ENCODE measurements around the gene FREM2. TPM values are rescaled to one million over a fixed set of nuclear protein-coding genes. Genes with fewer than 3 reads are reported as not detected.

FREM2 gene
- total RNA-seq, 4 donors from 2014 or later = under 0.01 to 34.3 (median 2.5) TPM

DNA sequence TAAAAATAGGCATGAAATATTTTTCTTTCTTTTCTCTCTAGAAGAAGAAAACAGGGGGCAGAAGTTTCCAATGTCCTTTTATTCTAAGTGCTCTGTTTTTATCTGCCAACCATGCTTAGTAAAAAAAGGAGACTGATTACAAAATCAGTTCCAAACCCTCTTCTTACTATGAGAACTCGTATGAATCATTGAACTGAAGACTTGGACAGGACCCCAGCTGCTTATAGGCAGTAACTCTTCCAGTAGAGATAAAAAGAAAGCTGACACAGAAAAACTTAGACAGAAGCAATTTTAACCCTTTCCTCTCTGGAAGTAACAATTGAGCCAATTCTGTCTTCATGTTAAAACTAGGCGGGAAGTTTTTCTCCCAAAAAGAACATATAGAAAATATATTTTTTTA lies 24.5 kb upstream of the FREM2 start:
- no peaks in the 10 kb centered on the region for H3K9me3 ChIP-seq
- H3K36me3 ChIP-seq = no peaks in the 10 kb centered on the region
- H3K27me3 ChIP-seq = no peaks in the 10 kb centered on the region
- DNase-seq = no peak
- H3K27ac ChIP-seq = no peak overlapping the region
- H3K4me3 ChIP-seq = no peak overlapping the region
- no peaks in the 10 kb centered on the region for H3K4me1 ChIP-seq
- intact Hi-C loops (cut with DNase I; ENCODE audit: low total_unique reads) = no loop called here
- TF ChIP-seq, protein P1, sequence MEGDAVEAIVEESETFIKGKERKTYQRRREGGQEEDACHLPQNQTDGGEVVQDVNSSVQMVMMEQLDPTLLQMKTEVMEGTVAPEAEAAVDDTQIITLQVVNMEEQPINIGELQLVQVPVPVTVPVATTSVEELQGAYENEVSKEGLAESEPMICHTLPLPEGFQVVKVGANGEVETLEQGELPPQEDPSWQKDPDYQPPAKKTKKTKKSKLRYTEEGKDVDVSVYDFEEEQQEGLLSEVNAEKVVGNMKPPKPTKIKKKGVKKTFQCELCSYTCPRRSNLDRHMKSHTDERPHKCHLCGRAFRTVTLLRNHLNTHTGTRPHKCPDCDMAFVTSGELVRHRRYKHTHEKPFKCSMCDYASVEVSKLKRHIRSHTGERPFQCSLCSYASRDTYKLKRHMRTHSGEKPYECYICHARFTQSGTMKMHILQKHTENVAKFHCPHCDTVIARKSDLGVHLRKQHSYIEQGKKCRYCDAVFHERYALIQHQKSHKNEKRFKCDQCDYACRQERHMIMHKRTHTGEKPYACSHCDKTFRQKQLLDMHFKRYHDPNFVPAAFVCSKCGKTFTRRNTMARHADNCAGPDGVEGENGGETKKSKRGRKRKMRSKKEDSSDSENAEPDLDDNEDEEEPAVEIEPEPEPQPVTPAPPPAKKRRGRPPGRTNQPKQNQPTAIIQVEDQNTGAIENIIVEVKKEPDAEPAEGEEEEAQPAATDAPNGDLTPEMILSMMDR (IDR thresholded peaks at IDR 0.05) = no peak
- no peak for TF ChIP-seq POLR2A (IDR thresholded peaks at IDR 0.05)

DNA sequence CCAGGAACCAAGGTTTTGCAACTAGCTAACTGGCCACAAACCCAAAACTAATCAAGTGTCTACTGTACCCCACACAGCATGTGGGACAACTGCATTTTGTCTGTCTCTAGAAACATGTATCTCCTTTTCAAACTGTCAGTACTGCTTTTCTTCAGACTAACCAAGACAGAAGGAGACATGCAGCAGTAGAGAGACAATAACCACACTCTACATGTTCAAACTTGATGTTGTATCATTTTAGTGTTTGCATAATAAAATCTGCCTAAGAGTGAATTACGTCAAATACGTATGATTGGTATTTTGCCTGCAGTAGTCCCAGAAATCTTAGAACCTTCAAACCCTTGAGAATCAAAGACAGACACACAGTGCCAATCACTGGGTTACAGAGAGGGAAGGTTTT lies 22.0 kb upstream of the FREM2 start:
- intact Hi-C loops (cut with DNase I; ENCODE audit: low total_unique reads) = no loop called here
- no peaks in the 10 kb centered on the region for H3K36me3 ChIP-seq

DNA sequence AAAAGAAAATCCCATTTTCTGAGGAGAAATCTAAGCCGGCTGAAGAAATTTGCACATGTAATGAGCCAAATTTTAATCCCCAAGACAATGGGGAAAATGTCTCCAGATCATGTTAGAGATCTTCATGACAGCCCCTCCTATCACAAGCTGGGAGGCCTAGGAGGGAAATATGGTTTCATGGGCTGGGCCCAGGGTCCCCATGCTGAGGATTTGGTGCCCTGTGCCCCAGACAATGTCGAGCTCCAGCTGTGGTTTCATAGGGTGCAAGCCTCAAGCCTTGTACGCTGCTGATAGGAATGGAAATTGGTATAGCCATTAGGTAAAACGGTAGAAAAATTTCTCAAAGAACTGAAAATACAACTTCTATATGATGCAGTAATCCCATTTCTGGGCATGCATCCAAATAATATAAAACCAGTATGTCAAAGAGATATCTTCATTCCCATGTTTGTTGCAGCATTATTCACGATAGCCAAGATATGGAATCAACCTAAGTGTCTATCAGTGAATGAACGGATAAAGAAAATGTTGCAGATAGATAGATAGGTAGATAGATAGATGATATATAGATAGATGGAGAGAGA lies 19.3 kb upstream of the FREM2 start:
- intact Hi-C loops (cut with DNase I; ENCODE audit: low total_unique reads) = no loop called here
- no peak overlapping the region for H3K27ac ChIP-seq
- TF ChIP-seq POLR2A (IDR thresholded peaks at IDR 0.05) = no peak
- TF ChIP-seq, protein P1 (IDR thresholded peaks at IDR 0.05) = no peak
- DNase-seq = no peak
- no peak overlapping the region for H3K4me3 ChIP-seq
- no peaks in the 10 kb centered on the region for H3K9me3 ChIP-seq
- H3K27me3 ChIP-seq = no peaks in the 10 kb centered on the region
- H3K36me3 ChIP-seq = no peaks in the 10 kb centered on the region
- H3K4me1 ChIP-seq = no peaks in the 10 kb centered on the region

More for the DNA sequence above, 22.0 kb upstream of the FREM2 start:
- H3K27me3 ChIP-seq = no peaks in the 10 kb centered on the region
- TF ChIP-seq POLR2A (IDR thresholded peaks at IDR 0.05) = no peak
- TF ChIP-seq, protein P1 (IDR thresholded peaks at IDR 0.05) = no peak
- H3K9me3 ChIP-seq = no peaks in the 10 kb centered on the region
- H3K4me3 ChIP-seq = no peak overlapping the region
- no peak for DNase-seq
- H3K27ac ChIP-seq = no peak overlapping the region
- no peaks in the 10 kb centered on the region for H3K4me1 ChIP-seq

DNA sequence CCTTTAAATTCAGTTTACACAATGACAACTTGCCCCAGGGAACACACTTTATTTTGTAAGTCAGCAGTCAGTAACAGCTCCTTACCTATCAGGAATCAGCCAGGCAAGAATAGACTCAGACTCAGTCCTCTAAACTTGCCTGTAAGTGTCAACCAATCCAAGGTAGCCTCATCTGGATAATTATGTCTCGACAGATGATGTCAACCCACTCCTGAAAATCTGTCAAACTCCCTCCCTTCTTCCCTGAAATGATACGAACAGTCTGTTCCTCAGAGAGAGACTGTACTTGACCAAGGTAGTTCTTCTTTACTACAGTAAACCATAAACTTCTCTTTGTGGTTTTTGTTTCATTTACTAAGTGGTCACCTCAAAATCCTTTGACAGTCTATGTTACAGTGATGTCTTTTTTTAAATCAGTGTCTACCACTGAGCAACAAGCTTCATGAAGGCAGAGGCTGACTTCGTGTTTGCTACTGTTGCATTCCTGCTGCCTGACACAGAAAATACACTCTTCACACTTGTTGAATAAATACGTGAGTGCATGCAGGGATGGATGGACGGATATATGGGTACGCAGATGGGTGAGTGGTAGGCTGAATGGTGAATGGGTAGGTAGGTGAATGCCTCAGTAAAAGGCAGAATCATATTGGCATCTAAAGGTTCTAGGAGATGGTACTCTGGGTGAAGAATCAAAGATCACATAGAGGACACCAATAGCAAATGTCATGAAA lies 17.5 kb upstream of the FREM2 start:
- Histone ChIP-seq H3K36me3 (no peaks in the 10 kb centered on the region), H3K9me3 (no peaks in the 10 kb centered on the region), H3K27me3 (no peaks in the 10 kb centered on the region), H3K4me3 (no peak overlapping the region), H3K4me1 (no peaks in the 10 kb centered on the region), H3K27ac (no peak overlapping the region)
- TF ChIP-seq, protein P1 (IDR thresholded peaks at IDR 0.05) = no peak
- no peak for TF ChIP-seq POLR2A (IDR thresholded peaks at IDR 0.05)
- DNase-seq = no peak
- intact Hi-C loops (cut with DNase I; ENCODE audit: low total_unique reads) = no loop called here

DNA sequence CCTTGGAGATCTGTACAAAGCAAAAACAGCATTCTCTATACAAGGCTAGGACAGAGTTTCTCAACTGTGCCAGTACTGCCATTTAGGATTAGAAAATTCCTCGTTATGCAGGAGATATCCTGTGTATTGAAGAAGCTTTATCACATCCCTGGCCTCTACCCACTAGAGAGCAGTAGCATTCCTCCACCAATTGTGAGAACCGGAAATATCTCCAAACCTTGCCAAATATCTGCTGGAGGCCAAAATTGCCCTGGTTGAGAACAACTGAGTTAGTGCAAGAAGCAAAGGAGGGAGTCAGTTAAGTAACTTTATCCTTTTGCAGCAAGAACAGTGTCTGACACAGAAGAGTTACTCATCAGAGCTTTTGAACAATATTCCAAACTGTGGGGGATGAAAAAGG lies 16.2 kb upstream of the FREM2 start:
- no peak for TF ChIP-seq POLR2A (IDR thresholded peaks at IDR 0.05)
- TF ChIP-seq, protein P1 (IDR thresholded peaks at IDR 0.05) = no peak
- Histone ChIP-seq H3K36me3 (no peaks in the 10 kb centered on the region), H3K27me3 (no peaks in the 10 kb centered on the region), H3K4me1 (no peaks in the 10 kb centered on the region), H3K4me3 (no peak overlapping the region), H3K27ac (no peak overlapping the region), H3K9me3 (no peaks in the 10 kb centered on the region)
- no peak for DNase-seq
- intact Hi-C loops (cut with DNase I; ENCODE audit: low total_unique reads) = no loop called here
